Hepatocyte (in vitro differentiated cells): ENCODE results near the gene NEMF. TPM values are rescaled to one million over a fixed set of nuclear protein-coding genes. Genes with fewer than 3 reads are reported as not detected.
A peak's percentile ranks its signal among the peaks of the same experiment; 100 is the strongest.

Experiments
- DNase-seq: peaks from one replicate; pipeline ENCODE4 v3.0.0-alpha.2; 2016; ENCODE audit warnings: low spot score
- H2AFZ ChIP-seq: fragments of 200-600 bp; sonication (generic); 2 replicates; pipeline ENCODE4 v1.6.0; 2016; ENCODE audit warnings: antibody characterized with exemption, mild to moderate bottlenecking
- H3K27ac ChIP-seq: fragments of 200-600 bp; sonication (generic); 2 replicates; pipeline ENCODE4 v1.5.1; 2016; ENCODE audit warnings: mild to moderate bottlenecking
- H3K27me3 ChIP-seq: fragments of 200-600 bp; sonication (generic); 2 replicates; pipeline ENCODE4 v1.6.1; 2016
- H3K36me3 ChIP-seq: fragments of 200-600 bp; sonication (generic); replicated peaks from 2 replicates; pipeline ENCODE4 v1.5.1; 2016; ENCODE audit warnings: low read depth; ENCODE audit not compliant: insufficient read depth
- H3K4me1 ChIP-seq: fragments of 200-600 bp; sonication (generic); 2 replicates; pipeline ENCODE4 v1.5.1; 2016; ENCODE audit warnings: mild to moderate bottlenecking, moderate library complexity; ENCODE audit not compliant: insufficient read depth
- H3K4me2 ChIP-seq: fragments of 200-600 bp; sonication (generic); 2 replicates; pipeline ENCODE4 v1.6.0; 2016
- H3K4me3 ChIP-seq: fragments of 200-600 bp; sonication (generic); 2 replicates; pipeline ENCODE4 v1.5.1; 2016; ENCODE audit warnings: mild to moderate bottlenecking
- H3K79me2 ChIP-seq: fragments of 200-600 bp; sonication (generic); 2 replicates; pipeline ENCODE4 v1.6.0; 2017; ENCODE audit warnings: mild to moderate bottlenecking
- H3K9me2 ChIP-seq: fragments of 200-600 bp; sonication (generic); replicated peaks from 2 replicates; pipeline ENCODE4 v1.6.0; 2017; ENCODE audit warnings: mild to moderate bottlenecking; ENCODE audit not compliant: insufficient read depth
- H3K9me3 ChIP-seq: fragments of 200-600 bp; sonication (generic); 2 replicates; pipeline ENCODE4 v1.5.1; 2016; ENCODE audit warnings: low read depth, mild to moderate bottlenecking
- H4K20me1 ChIP-seq: fragments of 200-600 bp; sonication (generic); 2 replicates; pipeline ENCODE4 v1.6.0; 2016; ENCODE audit warnings: mild to moderate bottlenecking; ENCODE audit not compliant: insufficient read depth, poor library complexity, severe bottlenecking
- CTCF ChIP-seq: fragments of 200-600 bp; sonication (generic); IDR thresholded peaks from 2 replicates; pipeline ENCODE4 v1.5.1; 2016; ENCODE audit warnings: antibody characterized with exemption, mild to moderate bottlenecking; ENCODE audit not compliant: poor library complexity
- EZH2 ChIP-seq: fragments of 200-600 bp; sonication (generic); IDR thresholded peaks from 2 replicates; pipeline ENCODE4 v1.6.1; 2016; ENCODE audit warnings: antibody characterized with exemption, mild to moderate bottlenecking, borderline replicate concordance
- EZH2phosphoT487 ChIP-seq: fragments of 200-600 bp; sonication (generic); IDR thresholded peaks from one replicate; pipeline ENCODE4 v1.6.1; 2018; ENCODE audit warnings: antibody characterized with exemption, mild to moderate bottlenecking, low read depth, moderate library complexity; ENCODE audit not compliant: unreplicated experiment, severe bottlenecking
- WGBS: methylation state at CpG from one replicate; pipeline ENCODE4 v1.1.6; 2016; ENCODE audit warnings: low lambda C conversion rate; ENCODE audit errors: missing lambda C conversion rate; 5-methylcytosine and 5-hydroxymethylcytosine counted together
- polyA plus RNA-seq: library from polyadenylated mRNA; unstranded; fragments of >200 nt; fragmentation: Nextera tagmentation; extraction: Ambion mirVana; gene quantifications from 2 replicates; pipeline ENCODE4 v1.2.1, GENCODE V29; 2016
- total RNA-seq: library from RNA; depleted of rRNA; stranded (reverse); fragments of >200 nt; gene quantifications from 2 replicates; pipeline ENCODE4 v1.2.3, GENCODE V29; 2014

NEMF gene
- total and polyA plus RNA-seq, 2 experiments from 2014 or later: 34.0 to 49.5 TPM

GRCh38 chr14:49857427-49858003 lies 4.9 kb upstream of the NEMF start:
- Histone ChIP-seq H3K4me3 (no peak overlapping the region), H4K20me1 (no peaks in the 10 kb centered on the region), H3K4me2 (no peak overlapping the region), H3K27me3 (no peaks in the 10 kb centered on the region), H2AFZ (no peak overlapping the region), H3K79me2 (peaks cover under 1% of the 10 kb centered on the region), H3K27ac (no peak overlapping the region), H3K9me2 (no peaks in the 10 kb centered on the region), H3K4me1 (peaks cover 6% of the 10 kb centered on the region), H3K9me3 (no peaks in the 10 kb centered on the region), H3K36me3 (no peaks in the 10 kb centered on the region)
- 85% methylated on average over 6 of the region's 6 CpGs for WGBS
- TF ChIP-seq EZH2: no peak
- no peak for TF ChIP-seq CTCF
- no peak for TF ChIP-seq EZH2phosphoT487
- no peak for DNase-seq

DNA sequence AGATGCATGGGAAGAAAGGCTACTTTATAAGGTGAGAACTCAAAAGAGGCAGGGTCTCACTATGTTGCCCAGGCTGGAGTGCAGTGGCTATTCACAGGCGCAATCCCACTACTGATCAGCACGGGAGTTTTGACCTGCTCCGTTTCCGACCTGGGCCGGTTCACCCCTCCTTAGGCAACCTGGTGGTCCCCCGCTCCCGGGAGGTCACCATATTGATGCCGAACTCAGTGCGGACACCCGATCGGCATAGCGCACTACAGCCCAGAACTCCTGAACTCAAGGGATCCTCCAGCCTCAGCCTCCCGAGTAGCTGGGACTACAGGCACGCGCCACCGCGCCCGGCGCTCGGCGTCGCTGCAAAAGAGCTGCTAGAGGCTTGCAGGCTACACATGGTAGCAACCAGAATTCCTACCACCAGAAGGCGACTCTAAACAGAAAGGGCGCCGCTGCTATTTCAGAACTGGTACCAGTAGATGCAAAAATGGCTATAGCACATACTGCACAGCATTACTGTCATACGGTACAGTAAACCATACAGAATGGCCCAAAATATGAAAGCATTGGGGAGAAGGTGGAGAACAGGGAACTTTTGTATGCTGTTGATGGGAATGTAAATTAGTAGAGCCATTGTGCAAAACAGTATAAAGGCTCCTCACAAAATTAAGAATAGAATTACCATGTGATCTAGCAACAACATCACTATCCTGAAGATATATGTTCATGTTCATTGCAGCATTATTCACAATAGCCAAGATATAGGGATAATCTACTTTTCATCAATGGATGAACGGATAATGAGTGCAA lies 1.2 kb upstream of the NEMF start:
- Histone ChIP-seq H3K4me1 (peaks cover 10% of the 10 kb centered on the region), H3K9me3 (no peaks in the 10 kb centered on the region), H3K9me2 (no peaks in the 10 kb centered on the region), H3K36me3 (no peaks in the 10 kb centered on the region), H3K4me3 (no peak overlapping the region), H3K79me2 (peaks cover 38% of the 10 kb centered on the region), H2AFZ (peak overlapping the region; percentile 64), H3K27me3 (no peaks in the 10 kb centered on the region), H4K20me1 (no peaks in the 10 kb centered on the region), H3K4me2 (peak overlapping the region; percentile 87), H3K27ac (peak overlapping the region; percentile 86)
- WGBS: 37% methylated on average over 25 of the region's 27 CpGs
- DNase-seq: peak; percentile 87
- TF ChIP-seq CTCF (peak; percentile 73), EZH2 (no peak)

- Histone ChIP-seq H3K36me3 (no peaks in the 10 kb centered on the region), H3K4me1 (peaks cover 10% of the 10 kb centered on the region), H3K9me3 (no peaks in the 10 kb centered on the region), H3K4me3 (peak overlapping the region; percentile 43), H3K27me3 (no peaks in the 10 kb centered on the region), H4K20me1 (no peaks in the 10 kb centered on the region), H3K9me2 (no peaks in the 10 kb centered on the region), H3K27ac (peak overlapping the region; percentile 86), H2AFZ (peak overlapping the region; percentile 64), H3K4me2 (peak overlapping the region; percentile 87), H3K79me2 (peaks cover 45% of the 10 kb centered on the region)
- no peak for DNase-seq
- WGBS: 8% methylated on average over 14 of the region's 14 CpGs
- no peak for TF ChIP-seq EZH2
- TF ChIP-seq EZH2phosphoT487: no peak
- TF ChIP-seq CTCF: no peak
Observed at GRCh38 chr14:49853158-49853477, 530 bp upstream of the NEMF start.
